Measurements from ENCODE around the gene FSTL4. TPM values are rescaled to one million over a fixed set of nuclear protein-coding genes. Genes with fewer than 3 reads are reported as not detected.

Gene FSTL4
- polyA plus RNA-seq, 1 donor, result 5.2 TPM

DNA sequence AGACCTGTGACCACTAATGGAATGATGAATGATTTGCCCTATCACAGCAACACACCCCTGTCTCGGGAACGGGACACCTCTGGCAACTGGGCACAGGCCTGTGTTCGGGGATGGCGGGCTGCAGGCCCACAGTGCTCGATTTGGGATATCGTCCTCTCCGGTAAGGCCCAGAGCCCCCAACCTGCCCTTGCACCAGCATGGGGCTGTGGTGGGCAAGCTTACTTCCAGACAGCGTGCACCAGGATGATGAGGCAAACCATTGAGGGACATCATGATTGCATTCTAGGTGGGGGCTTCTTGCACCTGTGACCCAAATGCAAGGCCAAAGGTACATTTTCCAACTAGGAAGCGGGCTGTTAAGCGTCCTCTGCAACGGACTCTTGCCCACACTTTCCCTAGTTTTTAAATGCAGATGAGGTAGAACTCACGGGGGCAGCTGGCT, 275.4 kb downstream of the FSTL4 start:
- DNase-seq, result no peak

DNA sequence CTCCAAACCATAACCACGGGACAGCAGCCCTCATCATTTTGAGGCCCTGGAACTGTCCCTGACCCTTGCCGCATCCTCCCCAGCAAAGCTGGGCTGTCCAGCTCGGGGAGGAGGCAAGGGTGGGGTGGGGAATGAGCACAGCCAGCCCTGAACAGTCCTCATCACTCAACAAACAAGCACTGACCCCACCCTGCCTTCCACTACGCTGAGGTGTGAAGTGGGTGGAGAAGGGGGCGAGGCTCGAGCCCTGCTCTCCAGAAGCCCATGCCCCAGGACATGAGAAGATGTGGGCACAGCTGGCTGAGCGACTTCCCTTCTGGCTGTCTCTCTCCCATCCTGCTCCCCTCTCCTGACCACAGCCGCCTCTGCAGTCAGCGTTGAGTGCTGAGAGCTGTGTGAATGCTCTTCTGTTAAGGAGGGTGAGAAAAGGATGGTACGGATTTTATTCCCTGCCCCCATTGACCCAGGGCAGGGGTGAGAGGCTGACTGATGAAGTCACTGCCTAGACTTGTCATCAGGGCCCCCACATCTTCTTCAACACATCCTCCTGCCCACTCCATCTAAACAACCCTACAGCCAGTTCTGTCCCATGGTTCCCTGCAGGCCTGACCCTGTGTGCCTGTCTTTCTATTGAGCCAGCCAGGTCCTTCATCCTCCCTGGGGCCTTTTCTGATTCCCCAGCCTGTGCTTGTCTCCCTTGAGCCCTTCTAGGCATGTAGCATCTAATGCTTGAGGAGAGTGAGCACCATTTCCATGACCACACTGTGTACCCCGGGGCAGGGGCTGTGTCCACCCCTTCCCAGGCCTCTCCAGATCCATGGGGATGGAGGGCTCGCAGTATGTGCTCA, 276.0 kb downstream of the FSTL4 start:
- DNase-seq, result no peak

DNA sequence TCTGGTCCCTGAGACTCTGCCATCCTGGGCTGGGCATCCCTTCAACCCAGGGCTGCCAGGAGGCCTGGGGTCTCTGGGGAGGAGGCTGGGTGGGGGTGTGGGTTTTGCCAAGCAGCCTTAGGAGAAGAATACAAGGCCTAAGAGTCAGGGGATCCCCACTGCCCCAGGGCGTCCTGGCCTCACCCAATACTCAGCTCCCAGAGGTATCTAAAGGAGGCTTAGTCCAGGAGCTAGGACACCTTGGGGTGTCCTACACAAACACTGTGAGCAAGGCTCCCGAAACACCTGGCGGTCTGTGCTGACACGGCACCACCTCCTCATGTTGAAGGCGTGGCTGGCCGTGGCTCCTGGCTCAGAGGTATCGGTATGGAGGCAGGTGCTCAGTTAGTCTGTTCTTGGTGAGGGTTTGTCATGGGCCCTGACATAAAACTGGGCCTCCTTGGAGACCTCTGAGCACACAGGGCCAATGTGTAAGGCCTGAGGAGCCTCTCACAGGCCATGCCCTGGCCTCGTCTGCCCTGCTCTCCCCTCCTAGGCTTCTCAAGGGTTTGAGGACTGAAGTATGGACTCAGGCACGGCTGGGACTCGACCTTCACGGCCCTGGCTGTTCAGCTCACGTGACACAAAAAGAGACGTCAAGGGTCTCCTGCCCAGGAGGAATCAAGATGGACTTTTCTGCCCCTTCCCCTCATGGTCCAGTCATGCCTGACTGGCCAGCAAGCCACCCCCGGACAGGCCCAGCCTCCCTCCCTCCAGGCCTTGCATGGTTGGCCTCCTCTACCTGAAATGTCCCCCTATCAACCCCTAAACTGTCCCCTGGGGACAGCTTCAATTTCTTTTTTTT, 277.3 kb downstream of the FSTL4 start:
- DNase-seq, result no peak

DNA sequence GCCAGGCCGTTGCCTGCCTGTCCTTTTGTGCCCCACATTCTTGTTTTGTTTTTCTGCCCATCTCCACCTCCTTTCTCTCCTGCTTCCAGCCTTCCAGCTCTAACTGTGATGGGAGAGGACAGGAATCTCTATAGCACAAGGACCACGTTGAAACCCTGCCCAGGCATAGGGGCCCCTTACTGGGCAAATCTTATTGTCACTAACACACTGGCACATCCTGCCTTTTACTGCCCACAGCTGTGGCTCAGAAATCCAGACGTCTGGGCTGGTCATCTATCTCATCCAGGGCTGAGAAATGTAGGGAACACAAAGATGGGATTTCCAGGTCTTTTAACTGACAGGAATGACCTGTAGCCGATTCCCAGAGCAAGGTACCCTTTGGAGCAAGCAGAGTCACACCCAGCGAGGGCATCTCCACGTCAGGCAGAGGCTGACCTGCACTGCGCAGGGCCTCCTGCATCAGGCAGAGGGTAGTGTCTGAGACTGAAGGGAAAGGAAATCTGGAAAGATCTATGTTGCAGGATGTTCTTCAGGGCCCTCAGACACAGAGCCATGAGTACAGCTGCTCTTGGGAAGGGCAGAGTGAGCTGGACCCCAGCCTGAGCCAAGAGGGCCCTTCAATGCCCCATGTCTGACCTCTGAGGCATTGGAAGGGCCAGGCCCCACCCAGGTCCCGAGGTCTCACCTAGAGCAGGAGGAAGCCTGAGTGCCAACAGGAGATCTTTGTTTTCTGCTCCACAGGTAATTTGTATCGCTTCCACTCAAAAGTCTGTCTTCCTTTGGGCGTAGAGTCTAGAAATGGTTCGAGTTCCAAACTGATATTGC, 278.8 kb downstream of the FSTL4 start:
- no peak for DNase-seq

DNA sequence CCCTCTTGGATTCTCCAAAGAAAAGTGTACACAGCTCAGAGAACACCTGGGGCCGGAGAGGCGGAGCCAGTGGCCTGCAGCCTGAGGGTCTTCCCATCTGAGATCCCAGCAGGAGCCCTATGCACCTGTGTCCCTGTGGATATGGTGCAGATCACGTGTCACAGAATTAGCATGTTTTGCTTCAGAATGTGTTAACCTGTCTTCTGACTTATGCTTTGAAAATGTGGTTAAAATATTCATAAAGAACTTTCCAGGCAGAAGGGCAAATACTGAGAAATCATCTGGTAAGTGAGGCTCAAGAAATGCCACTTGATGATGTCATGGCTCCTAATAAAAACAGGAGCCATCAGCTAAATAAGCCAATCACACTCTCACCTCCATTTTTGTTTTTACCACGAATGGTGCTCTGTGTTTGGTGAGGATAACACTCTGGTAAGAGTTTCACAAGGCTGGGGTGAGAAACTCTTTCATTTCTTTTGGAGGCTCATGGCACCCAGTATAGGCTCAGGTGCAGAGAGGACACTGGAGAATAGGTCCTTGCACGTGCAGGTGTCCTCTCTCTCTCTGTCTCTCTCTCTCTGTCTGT, 279.8 kb downstream of the FSTL4 start:
- DNase-seq, result no peak

DNA sequence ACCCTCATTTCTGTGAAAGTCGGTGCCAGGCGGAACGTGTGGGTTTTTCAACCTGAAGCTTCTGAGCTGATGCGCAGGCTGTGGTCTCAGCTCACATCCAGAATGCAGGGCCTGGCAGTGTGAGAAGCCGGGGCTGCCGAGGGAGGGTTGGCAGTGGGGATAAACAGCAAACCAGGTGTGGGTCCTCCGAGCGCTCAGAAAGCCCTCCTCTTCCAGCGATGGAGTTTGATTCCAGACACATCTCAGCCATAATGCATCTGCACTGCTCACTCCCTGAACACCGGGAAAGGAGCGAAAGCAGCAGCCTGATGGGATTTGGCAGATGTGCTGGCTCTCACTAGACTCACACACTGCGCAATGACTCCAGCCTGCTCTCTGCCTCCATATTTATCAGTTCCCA, 280.4 kb downstream of the FSTL4 start:
- DNase-seq, result no peak

DNA sequence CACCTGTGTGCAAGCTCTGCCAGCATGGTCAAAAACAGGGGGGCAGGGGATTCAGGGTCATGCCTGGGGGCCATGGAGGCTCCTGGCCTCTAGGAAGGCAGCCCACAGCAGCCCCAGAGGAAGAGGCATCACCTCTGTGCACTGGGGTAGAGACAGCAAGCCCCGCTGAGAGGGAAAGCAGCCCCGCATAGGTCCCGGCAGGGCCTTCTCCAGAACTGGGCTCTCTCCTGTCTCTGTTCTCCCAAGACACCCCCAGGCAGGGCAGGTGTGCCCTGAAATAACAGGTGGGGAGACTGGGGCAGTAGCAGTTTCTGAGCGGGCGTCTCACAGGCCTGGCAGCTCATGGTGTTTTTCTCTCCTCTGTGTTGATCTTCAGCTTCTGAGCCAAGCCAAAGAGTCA, 281.4 kb downstream of the FSTL4 start:
- DNase-seq, result no peak

DNA sequence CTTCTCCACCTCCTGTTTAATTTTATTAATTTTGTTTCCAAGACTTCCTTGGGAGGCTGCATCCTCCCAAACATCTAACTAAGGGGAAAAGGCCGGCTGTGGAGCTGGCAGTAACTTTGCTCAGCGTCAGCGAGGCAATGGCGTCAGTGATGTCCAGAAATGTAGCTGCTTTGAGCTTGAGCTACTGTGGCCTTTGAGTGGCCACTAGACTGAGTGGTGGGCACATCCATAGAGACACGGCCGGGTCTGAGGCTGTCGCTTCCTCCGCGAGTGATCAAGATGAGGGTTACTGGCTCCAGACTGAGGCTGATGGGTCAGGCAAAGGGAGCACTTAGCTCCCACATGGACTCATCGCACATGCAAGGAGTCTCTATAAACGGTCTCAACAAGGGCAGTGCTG, 283.5 kb downstream of the FSTL4 start:
- DNase-seq, result no peak

DNA sequence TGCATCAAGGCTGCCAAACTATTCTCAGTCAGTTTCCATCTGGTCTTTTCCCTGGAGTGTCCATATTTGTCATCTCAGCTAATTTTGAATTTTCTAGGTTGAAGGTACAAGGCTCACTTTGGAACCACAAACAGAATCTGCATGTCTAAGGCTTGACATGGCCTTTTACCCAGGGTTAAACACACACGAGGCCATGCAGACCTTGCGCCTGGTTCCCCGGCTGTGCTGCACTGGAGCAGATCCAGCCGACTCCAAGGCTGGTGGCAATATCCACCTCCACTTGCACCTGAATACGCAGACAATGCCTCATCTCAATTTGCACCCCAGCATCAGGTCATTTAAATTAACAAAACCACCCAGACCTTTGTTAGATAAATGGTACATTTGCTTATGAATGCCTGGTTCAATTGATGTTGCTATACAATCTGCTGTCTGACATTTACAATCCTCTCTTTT, 284.4 kb downstream of the FSTL4 start:
- no peak for DNase-seq

DNA sequence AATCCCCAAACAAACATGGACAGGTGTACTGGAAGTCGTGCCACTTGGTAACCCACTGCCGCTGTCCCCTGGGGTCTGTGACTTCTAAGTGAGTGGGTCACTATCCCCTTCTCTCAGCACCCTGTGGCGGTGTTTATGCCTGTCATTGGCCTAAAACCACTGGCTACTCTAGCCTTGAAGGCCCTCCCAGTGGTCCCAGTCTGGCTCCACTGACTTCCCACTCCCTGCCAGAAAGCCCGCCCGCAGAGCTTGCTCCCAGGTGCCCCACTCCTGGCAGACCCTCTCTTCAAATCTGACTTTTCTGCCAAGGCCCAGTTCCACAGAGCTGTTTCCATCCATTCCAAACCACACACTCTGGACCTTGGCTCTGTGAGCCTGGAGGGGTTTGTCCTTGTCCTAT, 286.0 kb downstream of the FSTL4 start:
- DNase-seq, result no peak

DNA sequence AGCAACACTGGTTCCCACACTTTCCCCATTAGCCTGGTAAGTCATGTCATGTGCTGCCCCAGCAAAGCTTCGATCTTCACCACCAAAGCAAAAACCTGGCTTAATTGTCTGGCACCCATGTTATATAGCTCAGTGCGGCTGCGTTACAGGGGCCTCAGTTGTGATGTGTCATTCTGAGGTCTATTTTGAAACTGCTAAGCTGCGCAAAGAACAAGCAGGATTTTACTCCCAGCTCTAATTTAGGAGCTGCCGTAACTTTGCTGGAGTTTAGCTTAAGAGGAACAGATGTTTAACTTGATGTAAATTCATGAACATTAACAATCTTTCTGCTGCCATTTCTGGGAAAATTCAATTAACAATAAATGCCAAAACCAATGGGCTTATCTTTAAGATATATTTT, 286.5 kb downstream of the FSTL4 start:
- DNase-seq, result no peak

DNA sequence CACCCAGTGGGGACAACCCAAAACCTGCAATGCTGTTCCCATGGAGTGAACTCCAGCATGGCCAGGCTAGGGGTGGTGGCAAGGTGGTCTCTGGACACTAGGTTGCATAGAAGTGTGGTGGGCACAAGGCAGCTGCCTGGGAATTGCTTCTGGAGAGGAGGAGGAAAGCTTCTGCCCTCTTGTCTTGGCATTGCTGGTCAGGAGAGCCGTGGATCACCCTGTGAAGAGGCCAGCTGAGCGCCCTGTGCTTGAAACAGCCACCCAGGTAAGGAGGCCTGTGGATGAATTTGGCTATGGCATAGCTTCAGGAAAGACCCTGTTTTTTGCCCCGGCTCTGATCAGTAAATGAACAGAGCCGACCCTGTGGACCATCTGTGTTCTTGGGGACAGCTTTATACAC, 287.4 kb downstream of the FSTL4 start:
- DNase-seq, result no peak

DNA sequence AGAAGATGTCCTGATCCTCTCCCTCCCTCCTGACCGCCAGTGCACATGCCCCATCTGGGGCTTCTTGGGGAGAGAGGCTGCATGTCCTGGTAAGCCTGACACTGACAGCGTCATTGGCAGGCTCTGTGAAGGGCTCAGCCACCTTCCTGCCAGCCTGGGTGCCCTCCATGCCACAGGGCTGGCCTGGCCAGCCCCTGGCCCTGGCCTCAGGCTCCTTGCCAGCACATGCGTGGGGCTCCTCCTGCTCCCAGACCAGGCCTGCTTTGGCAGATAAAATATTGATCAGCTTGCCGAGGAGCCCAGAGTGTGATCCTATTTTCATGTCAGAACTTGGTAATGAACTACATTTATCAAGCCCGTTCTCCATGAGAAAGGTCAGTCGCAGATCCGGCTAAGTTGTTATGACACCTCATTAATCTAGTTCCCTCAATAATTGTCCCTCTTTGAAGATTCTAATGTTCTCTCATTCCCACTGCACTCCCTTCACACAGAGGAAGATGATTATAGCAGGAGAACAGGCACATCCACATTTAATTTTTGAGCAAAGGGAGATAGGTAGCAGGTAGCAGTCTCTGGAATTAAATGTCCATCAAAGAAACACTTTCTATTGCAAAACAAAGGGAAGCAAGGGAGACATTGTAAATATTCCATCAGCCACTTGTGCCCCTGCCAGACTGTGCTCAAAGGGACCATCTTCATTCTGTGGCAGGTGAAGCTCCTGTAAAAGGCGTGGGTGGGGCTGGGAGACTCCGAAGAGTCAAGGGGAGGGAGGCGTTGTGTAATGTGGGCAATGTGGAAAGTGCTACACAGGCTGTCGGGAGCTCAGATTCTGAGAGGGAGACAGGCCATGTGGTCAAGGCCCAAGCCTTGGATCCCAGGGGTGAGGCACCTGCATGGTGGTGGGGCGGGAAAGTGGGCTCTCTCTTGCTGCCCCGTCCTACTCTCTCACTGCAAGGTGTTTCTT, 288.6 kb downstream of the FSTL4 start:
- no peak for DNase-seq

DNA sequence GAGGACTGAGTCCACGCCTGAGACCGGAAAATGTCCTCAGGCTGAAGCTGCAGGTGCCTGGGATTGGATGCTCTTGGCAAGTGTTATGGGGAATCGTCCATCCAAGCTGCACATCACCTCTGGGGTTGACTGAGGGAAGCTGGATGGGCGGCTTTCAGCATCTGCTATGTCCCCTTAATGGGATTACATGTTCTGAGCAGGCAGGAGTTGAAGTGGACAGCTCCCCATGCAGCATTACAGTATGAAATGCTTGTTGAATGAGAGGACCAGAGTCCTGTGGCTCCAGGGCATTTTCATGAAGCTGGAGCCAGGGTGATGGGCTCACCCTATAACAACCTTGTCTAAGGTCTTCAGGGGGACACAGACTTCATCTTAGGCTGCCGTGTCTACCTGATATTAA, 289.6 kb downstream of the FSTL4 start:
- DNase-seq, result no peak

DNA sequence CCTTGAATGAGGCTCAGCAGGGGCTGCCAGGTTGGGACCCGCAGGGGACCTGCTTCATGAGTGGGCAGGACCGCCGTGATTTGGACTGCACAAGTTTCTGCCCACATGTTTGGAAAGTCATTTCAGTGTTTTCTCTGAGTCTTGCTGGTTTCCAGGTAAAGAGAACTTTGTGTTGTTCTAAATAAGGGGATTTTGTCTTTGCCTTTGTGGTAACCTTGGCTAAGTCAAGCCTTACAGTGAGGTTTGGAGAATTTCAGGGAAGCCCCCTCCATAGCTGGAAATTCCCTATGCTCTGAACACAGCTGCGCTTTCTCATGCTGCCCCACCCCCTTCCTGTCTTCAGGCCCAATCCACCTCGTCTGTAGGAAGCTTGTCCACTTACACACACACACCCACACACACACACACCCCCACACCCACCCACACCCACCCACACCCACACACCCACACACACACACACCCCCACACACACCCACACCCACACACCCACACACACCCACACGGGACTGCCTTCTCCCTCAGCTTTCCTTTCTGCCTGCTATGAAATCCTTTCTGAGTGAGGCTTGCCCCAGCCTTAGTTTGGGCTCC, 290.4 kb downstream of the FSTL4 start:
- no peak for DNase-seq

DNA sequence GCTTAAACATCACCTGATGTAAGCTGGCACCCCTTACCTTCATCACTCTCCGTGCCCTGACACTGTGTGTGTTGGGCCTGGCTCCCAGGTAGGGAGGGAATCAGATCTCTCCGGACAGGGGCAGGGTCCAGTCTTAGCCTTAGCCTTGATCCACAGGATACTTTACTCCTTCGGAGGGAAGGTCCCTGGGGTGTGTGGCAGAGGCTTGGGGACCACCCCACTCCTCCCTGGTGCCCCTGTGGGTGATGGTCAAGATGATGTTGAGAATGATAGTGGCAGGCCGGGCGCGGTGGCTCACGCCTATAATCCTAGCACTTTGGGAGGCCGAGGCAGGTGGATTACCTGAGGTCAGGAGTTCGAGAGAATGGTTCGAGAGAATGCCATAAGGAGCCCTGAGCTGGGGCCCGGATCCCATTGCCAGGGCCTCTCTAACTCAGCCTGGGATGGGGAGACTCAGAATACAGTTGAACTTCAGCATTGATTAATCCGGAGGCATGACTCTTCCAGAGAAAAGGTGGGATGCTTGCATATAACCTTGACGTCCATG, 291.0 kb downstream of the FSTL4 start:
- no peak for DNase-seq

DNA sequence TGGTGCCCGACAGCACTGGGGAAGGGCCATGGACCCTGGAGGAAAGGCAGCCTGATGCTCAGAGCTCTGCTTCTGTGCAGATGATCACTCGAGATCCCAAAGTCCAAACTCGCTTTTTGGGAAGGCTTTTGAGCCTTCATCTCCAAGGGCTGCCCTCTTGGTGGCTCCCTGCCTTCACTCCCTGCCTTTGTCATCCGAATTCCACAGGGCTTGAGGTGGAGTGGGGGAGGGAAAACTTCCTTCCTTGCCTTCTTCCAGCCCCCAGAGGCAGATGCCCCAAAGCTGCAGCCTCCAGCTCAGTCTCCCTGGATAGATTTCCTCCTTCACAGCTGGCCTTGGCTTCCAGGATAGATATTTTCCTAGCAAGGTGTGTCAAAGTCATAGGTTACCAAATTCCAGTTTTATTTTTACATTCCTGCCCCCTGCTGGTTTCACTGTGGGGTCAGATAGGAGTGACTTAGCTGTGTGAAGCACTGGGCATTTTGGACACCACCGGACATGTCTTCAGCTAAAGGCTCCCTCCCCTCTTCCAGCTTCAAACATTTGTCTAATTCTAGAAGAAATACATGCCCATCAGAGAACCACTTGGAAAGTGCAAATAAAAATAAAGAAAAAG, 292.3 kb downstream of the FSTL4 start:
- no peak for DNase-seq

DNA sequence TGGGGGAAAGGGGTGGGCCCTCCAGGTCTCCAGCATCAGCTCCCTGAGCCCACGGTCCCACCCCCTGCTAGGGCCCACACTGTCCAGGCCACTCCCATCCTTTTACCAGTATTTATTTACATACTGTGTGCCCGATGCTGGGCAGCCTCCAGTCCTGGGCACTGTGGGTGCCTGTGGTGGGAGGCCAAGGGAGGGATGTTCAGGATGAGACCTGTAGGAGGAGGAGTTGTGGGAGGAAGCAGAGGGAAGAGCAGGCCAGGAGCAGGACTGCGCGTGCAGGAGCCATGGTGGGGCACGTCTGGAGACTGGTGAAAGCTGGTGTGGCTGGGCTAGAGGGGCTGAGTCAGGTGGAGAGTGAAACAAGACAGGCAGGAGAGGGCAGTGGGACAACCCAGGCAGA, 293.1 kb downstream of the FSTL4 start:
- no peak for DNase-seq

DNA sequence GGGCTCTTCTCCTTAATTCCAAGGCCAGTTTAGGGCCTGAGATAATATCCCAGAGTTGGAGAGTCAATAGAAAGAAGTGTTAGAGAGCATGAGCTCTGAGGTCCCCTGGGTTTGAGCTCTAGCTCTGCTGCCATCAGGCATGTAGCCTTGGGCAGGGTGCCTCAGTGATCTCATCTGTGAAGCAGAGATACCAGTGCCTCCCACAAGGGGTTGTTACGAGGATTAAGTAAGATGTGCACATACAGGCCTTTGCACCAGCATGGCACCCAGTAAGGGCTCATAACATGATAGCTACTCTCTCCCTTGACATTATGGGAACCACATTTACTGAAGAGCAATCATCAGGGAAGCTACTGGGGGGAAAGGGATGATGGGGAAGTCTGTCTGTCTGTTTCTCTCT, 294.8 kb downstream of the FSTL4 start:
- no peak for DNase-seq

All from hindlimb muscle (tissue), 1 donor.